Colonic mucosa (tissue), 4 donors: ENCODE results near the gene AUTS2. TPM values are rescaled to one million over a fixed set of nuclear protein-coding genes. Genes with fewer than 3 reads are reported as not detected.

ENCODE experiments used
- DNase-seq: peaks from one replicate; pipeline ENCODE4 v3.0.0-alpha.2; 2020
- H3K27ac ChIP-seq: fragments of 200-600 bp; one replicate; pipeline ENCODE4 v1.8.0; 2021
- H3K27me3 ChIP-seq: fragments of 200-600 bp; one replicate; pipeline ENCODE4 v1.8.0; 2021
- H3K36me3 ChIP-seq: fragments of 200-600 bp; one replicate; pipeline ENCODE4 v1.8.0; 2021
- H3K4me1 ChIP-seq: fragments of 200-600 bp; one replicate; pipeline ENCODE4 v1.8.0; 2021; ENCODE audit warnings: mild to moderate bottlenecking
- H3K4me3 ChIP-seq: fragments of 200-600 bp; one replicate; pipeline ENCODE4 v1.8.0; 2021
- H3K9ac ChIP-seq, 2 donors: one replicate each; pipeline ENCODE4 v1.7.0; 2013; ENCODE audit warnings: control low read depth in 2 of 2, low read depth in 2 of 2, low read length in 2 of 2
- H3K9me3 ChIP-seq: fragments of 200-600 bp; one replicate; pipeline ENCODE4 v1.8.0; 2021
- intact Hi-C: fragments of 100-400 bp; cut with DNase I; formaldehyde crosslinking; loops from one replicate; pipeline ENCODE4 v1.14.1; 2022
- total RNA-seq, 2 donors: library from RNA; stranded (reverse); fragmentation: NEBNext Ultra II Directional in 1 of 2; extraction: Animal tissue kit (Norgen Biotek cat#: 25700) in 1 of 2; gene quantifications; one replicate each; pipeline ENCODE4 v1.2.1, GENCODE V29; 2021
- TF ChIP-seq, protein P1 (sequence below): fragments of 200-600 bp; IDR thresholded peaks from one replicate; pipeline ENCODE4 v1.8.0; 2022; ENCODE audit warnings: antibody characterized with exemption, mild to moderate bottlenecking
- donor health status: healthy.
- donor health status: DM: no; HTN: no; CAD: no.
- donor health status: DM: no; HTN: no; CAD: no.

AUTS2 gene
- total RNA-seq, 2 donors from 2014 or later = 39.8 to 42.3 TPM

DNA sequence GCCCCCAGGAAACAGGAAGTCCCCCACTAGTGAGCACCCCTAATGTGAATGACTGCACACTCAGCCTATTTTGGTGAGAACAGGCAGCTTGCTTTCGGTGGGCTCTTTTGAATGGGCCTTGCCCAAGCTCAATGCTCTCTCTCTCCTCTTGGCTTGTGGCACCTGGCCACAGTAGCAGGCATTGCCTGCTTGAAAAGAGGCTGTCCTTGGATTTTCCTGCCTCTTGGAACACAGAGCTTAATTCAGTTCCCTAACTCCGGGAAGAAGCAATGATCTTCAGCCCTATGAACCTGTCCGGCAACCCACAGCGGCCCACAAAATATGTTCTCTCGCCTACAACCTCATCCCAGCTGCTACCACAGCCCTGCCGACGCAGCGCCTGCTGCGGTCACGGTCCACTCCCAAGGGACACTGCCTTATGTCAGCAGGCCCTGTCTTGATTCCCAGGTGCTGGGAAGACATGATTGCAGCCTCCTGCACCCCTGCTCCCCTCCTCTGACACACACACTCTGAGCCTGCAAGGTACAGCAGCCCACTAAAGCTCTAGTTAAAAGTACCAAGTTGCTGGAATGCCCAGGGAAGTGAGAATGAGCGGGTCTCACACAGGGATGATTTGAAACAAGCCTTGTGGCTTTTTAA lies 818.2 kb downstream of the AUTS2 start:
- H3K9ac ChIP-seq = no peak overlapping the region
- no peak overlapping the region for H3K4me3 ChIP-seq
- H3K4me1 ChIP-seq = no peaks in the 10 kb centered on the region
- TF ChIP-seq, protein P1, sequence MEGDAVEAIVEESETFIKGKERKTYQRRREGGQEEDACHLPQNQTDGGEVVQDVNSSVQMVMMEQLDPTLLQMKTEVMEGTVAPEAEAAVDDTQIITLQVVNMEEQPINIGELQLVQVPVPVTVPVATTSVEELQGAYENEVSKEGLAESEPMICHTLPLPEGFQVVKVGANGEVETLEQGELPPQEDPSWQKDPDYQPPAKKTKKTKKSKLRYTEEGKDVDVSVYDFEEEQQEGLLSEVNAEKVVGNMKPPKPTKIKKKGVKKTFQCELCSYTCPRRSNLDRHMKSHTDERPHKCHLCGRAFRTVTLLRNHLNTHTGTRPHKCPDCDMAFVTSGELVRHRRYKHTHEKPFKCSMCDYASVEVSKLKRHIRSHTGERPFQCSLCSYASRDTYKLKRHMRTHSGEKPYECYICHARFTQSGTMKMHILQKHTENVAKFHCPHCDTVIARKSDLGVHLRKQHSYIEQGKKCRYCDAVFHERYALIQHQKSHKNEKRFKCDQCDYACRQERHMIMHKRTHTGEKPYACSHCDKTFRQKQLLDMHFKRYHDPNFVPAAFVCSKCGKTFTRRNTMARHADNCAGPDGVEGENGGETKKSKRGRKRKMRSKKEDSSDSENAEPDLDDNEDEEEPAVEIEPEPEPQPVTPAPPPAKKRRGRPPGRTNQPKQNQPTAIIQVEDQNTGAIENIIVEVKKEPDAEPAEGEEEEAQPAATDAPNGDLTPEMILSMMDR = no peak
- no peaks in the 10 kb centered on the region for H3K36me3 ChIP-seq
- H3K27me3 ChIP-seq = no peaks in the 10 kb centered on the region
- no peaks in the 10 kb centered on the region for H3K9me3 ChIP-seq
- intact Hi-C loops = no loop called here
- DNase-seq = no peak
- H3K27ac ChIP-seq = no peak overlapping the region

DNA sequence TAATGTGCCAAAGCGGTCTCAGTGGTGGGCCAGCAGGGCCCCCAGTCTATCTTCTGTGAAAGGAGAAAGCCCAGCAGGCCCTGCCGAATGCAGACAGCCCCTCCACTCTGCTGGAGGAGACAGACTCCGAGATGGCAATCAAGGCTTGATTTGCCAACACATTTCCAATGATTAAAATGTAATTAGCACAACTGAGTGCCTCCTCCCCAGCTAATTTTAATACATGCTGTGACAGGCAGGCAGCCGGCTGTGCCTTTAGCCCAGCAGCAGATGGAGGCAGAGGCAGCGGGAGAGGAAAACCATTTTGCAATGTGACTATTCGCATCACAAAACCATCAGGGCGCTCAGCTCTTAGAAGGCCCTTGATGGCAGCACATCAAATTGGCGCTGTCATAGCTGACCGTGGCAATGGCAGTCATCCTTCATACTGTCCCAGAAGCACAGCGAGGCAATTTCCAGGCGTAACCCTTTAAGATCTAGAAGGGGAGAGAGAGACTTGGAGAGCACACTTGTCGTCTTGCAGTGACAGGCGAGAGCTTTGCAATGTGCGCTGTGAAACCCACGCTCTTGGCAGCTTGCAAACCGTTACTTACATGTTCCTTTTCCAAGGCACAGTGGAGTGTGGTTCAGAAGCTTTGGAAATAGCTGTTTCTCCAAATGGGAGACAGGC lies 818.8 kb downstream of the AUTS2 start:
- intact Hi-C loops = no loop called here
- H3K9me3 ChIP-seq = no peaks in the 10 kb centered on the region
- TF ChIP-seq, protein P1 = no peak
- H3K36me3 ChIP-seq = no peaks in the 10 kb centered on the region
- H3K4me3 ChIP-seq = no peak overlapping the region
- H3K4me1 ChIP-seq = no peaks in the 10 kb centered on the region
- no peak for DNase-seq
- no peaks in the 10 kb centered on the region for H3K27me3 ChIP-seq
- no peak overlapping the region for H3K9ac ChIP-seq
- no peak overlapping the region for H3K27ac ChIP-seq

- Histone ChIP-seq H3K4me3 (no peak overlapping the region), H3K36me3 (no peaks in the 10 kb centered on the region), H3K4me1 (no peaks in the 10 kb centered on the region), H3K9me3 (no peaks in the 10 kb centered on the region), H3K27me3 (no peaks in the 10 kb centered on the region), H3K9ac (no peak overlapping the region), H3K27ac (no peak overlapping the region)
- no peak for DNase-seq
- TF ChIP-seq, protein P1 = no peak
- intact Hi-C loops = no loop called here
Measured at GRCh38 chr7:70419526-70420380, 821.5 kb downstream of the AUTS2 start.

GRCh38 chr7:70420381-70420662 lies 822.0 kb downstream of the AUTS2 start:
- H3K36me3 ChIP-seq = no peaks in the 10 kb centered on the region
- H3K9ac ChIP-seq = no peak overlapping the region
- DNase-seq = no peak
- intact Hi-C loops = no loop called here
- no peak overlapping the region for H3K4me3 ChIP-seq
- no peaks in the 10 kb centered on the region for H3K4me1 ChIP-seq
- no peaks in the 10 kb centered on the region for H3K9me3 ChIP-seq
- H3K27me3 ChIP-seq = no peaks in the 10 kb centered on the region
- TF ChIP-seq, protein P1 = no peak
- no peak overlapping the region for H3K27ac ChIP-seq

DNA sequence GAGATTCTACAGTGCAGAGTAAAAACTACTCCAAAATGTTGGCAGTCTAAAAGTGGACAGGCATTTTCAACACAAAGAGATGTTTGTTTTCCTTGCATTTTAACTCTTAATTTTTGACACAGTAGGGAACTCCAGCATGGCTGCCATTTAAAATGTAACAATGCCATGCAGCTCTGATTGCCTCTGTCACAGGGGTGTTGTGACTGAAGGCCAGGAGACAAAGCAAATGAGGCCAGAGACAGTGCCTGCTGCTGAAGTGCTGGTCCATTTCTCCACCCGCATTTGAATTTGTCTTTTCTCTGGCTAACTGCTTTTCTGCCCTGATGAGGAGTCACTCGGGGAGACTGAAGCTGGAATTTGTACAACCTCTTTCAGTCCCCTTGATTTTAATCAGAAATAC lies 823.0 kb downstream of the AUTS2 start:
- H3K4me3 ChIP-seq = no peak overlapping the region
- DNase-seq = no peak
- H3K27ac ChIP-seq = no peak overlapping the region
- no peaks in the 10 kb centered on the region for H3K36me3 ChIP-seq
- TF ChIP-seq, protein P1 = no peak
- intact Hi-C loops = no loop called here
- no peaks in the 10 kb centered on the region for H3K9me3 ChIP-seq
- no peaks in the 10 kb centered on the region for H3K27me3 ChIP-seq
- H3K4me1 ChIP-seq = no peaks in the 10 kb centered on the region
- no peak overlapping the region for H3K9ac ChIP-seq
